Measurements from ENCODE around the gene ADAMTSL3. TPM values are rescaled to one million over a fixed set of nuclear protein-coding genes. Genes with fewer than 3 reads are reported as not detected.

The ADAMTSL3 gene
- total RNA-seq, 2 donors from 2014 or later, result not detected

DNA sequence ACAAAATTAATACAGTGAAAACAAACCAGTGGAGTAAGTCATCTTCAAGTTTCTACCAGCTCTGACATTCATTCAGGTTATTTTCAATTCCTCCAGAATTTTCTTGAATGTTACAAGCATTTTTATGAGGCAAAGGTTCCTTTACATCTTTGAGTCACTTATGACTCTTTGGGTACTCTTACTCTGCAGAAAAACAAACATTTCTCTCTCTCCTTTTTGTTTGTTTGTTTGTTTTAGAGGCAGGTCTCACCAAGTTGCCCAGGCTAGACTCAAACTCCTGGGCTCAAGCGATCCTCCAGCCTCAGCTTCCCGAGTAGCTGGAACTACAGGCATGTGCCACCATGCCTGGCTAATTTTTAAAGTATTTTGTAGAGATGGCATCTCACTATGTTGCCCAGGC, 233.5 kb downstream of the ADAMTSL3 start:
- Mint-ChIP-seq H3K4me3 (no peak overlapping the region), H3K4me1 (ENCODE audit: low read depth in 2 of 2) (peaks cover 0 to 12% of the 10 kb centered on the region in 2 donors), H3K36me3 (no peaks in the 10 kb centered on the region), H3K27ac (no peak overlapping the region), H3K27me3 (peaks cover 2 to 5% of the 10 kb centered on the region in 2 donors), H3K9me3 (no peaks in the 10 kb centered on the region)
- no peak for ATAC-seq
- no peak for DNase-seq (ENCODE audit: low spot score)

DNA sequence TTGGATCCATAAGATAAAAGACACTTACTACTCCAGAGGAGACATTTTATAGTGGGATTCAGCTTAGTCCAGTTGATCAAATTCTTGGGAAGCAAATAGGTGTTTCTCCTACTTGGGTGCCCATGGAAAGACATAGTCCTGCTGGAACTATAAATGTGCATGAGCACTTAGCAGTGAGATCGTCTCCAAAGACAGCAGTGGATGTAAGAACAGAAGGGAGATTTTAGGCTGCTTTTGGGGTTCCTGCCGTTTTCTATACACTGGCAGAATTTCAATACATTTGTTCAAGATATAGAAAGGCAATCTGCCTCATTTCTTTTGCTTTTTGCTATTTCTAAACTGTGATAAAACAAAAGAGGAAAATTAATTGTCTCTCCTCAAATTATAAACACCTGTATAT, 234.0 kb downstream of the ADAMTSL3 start:
- Mint-ChIP-seq H3K27ac (no peak overlapping the region), H3K4me1 (ENCODE audit: low read depth in 2 of 2) (peaks cover 0 to 12% of the 10 kb centered on the region in 2 donors), H3K27me3 (peaks cover 2 to 5% of the 10 kb centered on the region in 2 donors), H3K4me3 (no peak overlapping the region), H3K36me3 (no peaks in the 10 kb centered on the region), H3K9me3 (no peaks in the 10 kb centered on the region)
- DNase-seq (ENCODE audit: low spot score), result no peak
- ATAC-seq, result no peak

DNA sequence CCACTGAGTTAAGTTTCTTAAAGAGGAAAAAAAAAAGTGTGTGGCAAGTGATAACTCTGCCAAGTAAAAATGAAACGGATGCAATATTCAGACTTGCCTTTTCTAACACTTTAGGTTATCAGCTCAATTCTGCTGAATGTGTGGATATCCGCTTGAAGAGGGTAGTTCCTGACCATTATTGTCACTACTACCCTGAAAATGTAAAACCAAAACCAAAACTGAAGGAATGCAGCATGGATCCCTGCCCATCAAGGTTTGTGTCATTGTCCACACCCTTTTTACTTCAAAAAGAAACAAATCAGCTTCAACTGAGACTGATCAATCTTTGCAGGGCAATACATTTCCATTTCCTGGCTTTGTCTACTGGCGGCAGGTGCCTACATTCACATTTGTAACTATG, 236.1 kb downstream of the ADAMTSL3 start:
- Mint-ChIP-seq H3K4me3 (peak overlapping the region; percentile 8), H3K27me3 (peaks cover 2 to 5% of the 10 kb centered on the region in 2 donors), H3K9me3 (peaks cover 3% of the 10 kb centered on the region), H3K27ac (no peak overlapping the region), H3K36me3 (no peaks in the 10 kb centered on the region), H3K4me1 (ENCODE audit: low read depth in 2 of 2) (peaks cover 0 to 12% of the 10 kb centered on the region in 2 donors)
- ATAC-seq (peak; percentile 72 to 84), DNase-seq (ENCODE audit: low spot score) (no peak)

DNA sequence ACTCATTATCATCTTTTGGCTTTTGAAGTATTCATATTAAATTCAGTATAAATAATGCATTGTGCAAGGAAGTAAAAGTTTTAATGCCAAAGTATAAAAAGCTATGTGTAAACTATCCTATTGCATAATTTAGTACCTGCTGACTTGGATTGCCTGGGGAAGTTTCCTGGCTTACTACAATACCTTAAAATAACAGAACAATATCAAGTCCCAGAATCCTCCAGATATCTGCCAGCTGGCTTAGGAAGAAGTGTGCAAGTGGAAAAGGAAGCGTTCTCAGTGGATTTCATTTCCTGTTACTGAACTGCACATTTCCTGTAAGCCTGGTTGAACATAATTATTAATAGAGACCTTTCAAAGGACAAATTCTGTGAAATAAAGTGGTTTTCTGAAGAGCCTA, 236.7 kb downstream of the ADAMTSL3 start:
- DNase-seq (ENCODE audit: low spot score) (no peak), ATAC-seq (no peak)
- Mint-ChIP-seq H3K36me3 (no peaks in the 10 kb centered on the region), H3K9me3 (peaks cover 3% of the 10 kb centered on the region), H3K4me3 (peak overlapping the region; percentile 8), H3K27ac (no peak overlapping the region), H3K27me3 (peaks cover 2 to 5% of the 10 kb centered on the region in 2 donors), H3K4me1 (ENCODE audit: low read depth in 2 of 2) (peaks cover 0 to 12% of the 10 kb centered on the region in 2 donors)

DNA sequence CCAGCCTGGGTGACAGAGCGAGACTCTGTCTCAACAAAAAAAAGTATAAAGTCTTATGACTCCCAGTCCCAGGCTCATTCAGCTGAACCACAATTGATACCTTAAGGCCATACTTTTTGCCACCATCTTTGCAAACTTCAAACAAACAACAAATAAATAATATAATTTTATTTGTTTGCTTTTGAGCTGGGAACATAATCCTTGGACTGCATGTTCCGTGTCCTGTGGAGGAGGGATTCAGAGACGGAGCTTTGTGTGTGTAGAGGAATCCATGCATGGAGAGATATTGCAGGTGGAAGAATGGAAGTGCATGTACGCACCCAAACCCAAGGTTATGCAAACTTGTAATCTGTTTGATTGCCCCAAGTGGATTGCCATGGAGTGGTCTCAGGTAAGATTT, 238.6 kb downstream of the ADAMTSL3 start:
- H3K4me1 Mint-ChIP-seq (ENCODE audit: low read depth in 2 of 2), result peaks cover 0 to 12% of the 10 kb centered on the region in 2 donors
- H3K9me3 Mint-ChIP-seq, result peaks cover 3% of the 10 kb centered on the region
- no peak overlapping the region for H3K4me3 Mint-ChIP-seq
- ATAC-seq (no peak), DNase-seq (ENCODE audit: low spot score) (no peak)
- H3K36me3 Mint-ChIP-seq, result no peaks in the 10 kb centered on the region
- peaks cover 2 to 5% of the 10 kb centered on the region in 2 donors for H3K27me3 Mint-ChIP-seq
- no peak overlapping the region for H3K27ac Mint-ChIP-seq

DNA sequence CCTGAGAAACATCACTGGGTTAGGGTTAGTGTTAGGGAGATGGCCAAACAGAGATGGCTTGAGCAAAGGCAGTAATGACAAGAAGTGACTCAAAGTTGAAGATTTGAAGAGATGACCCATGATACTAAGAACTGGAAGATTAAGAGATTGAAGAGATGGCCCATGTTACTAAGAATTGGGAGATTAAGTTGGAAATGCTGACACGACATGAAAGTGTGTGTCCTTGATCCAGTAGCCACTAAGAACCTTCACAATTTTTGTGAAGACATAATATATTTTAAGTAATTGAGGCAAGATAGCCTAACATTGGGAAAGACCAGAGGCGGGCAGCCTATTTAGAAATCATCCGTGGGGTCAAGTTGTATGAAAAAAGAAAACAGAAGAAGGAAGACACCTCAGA, 239.4 kb downstream of the ADAMTSL3 start:
- no peak for ATAC-seq
- H3K27me3 Mint-ChIP-seq, result peaks cover 0 to 5% of the 10 kb centered on the region in 2 donors
- no peak overlapping the region for H3K27ac Mint-ChIP-seq
- H3K4me1 Mint-ChIP-seq (ENCODE audit: low read depth in 2 of 2), result peaks cover 0 to 12% of the 10 kb centered on the region in 2 donors
- H3K9me3 Mint-ChIP-seq, result peaks cover 3% of the 10 kb centered on the region
- no peaks in the 10 kb centered on the region for H3K36me3 Mint-ChIP-seq
- no peak for DNase-seq (ENCODE audit: low spot score)
- H3K4me3 Mint-ChIP-seq, result no peak overlapping the region

DNA sequence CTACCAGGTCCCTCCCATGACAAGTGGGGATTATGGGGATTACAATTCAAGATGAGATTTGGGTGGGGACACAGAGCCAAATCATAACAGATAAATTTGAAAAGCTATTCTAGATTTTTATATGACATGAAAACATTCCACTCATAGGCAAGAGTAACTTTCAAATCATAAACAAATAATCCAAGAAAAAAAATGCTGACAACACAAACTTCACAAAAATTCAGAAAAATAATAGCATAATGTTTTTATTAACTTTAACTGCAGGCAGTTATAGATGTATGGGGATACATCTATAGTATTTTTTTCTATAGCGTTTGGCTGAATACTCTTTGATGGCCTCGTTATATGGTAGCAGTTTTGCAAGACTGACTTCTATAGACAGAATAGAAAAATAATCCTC, 243.1 kb downstream of the ADAMTSL3 start:
- H3K27ac Mint-ChIP-seq, result no peak overlapping the region
- no peaks in the 10 kb centered on the region for H3K36me3 Mint-ChIP-seq
- DNase-seq (ENCODE audit: low spot score) (no peak), ATAC-seq (no peak)
- H3K4me3 Mint-ChIP-seq, result no peak overlapping the region
- H3K9me3 Mint-ChIP-seq, result peaks cover 10% of the 10 kb centered on the region
- peaks cover 0 to 7% of the 10 kb centered on the region in 2 donors for H3K27me3 Mint-ChIP-seq
- no peaks in the 10 kb centered on the region for H3K4me1 Mint-ChIP-seq (ENCODE audit: low read depth in 2 of 2)

DNA sequence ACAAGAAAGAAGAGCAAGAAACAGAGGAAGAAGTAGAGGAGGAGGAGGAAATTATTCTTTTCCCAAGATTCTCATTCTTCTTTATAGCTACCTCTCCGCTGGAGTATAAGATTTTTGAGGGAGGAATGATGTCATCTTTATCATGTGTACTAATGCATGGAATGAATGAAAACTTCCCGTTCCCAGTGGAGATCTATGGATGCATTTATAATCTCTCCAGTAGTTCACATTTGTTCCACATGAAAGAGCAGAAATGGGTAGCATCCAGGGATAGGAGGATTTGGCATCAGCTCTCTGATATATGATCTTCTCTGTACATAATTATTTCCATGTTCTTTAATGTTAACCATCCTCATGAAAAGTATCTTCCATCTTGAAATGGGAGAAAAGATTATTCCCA, 244.4 kb downstream of the ADAMTSL3 start:
- H3K9me3 Mint-ChIP-seq, result peaks cover 7% of the 10 kb centered on the region
- no peaks in the 10 kb centered on the region for H3K4me1 Mint-ChIP-seq (ENCODE audit: low read depth in 2 of 2)
- H3K27ac Mint-ChIP-seq, result no peak overlapping the region
- ATAC-seq (no peak), DNase-seq (ENCODE audit: low spot score) (no peak)
- H3K4me3 Mint-ChIP-seq, result no peak overlapping the region
- H3K36me3 Mint-ChIP-seq, result no peaks in the 10 kb centered on the region
- peaks cover 0 to 7% of the 10 kb centered on the region in 2 donors for H3K27me3 Mint-ChIP-seq

DNA sequence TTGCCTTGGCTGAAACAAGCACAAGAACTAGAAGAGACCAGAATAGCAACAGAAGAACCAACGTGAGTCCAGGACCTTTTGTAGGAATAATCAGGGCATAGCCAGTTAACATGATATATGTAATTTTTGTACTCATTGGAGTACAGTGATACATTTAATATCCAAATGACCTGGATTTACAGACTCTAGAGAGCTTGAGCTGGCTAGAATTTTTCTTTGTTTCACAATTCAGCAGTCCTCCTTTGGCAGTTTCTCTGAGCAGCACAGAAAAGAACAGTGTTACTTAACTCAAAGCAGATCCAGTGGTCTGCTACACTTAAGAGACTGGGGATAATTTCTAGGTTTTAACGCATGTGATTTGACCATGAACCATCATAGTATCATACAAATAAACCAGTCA, 245.7 kb downstream of the ADAMTSL3 start:
- H3K9me3 Mint-ChIP-seq, result peaks cover 7% of the 10 kb centered on the region
- no peaks in the 10 kb centered on the region for H3K36me3 Mint-ChIP-seq
- no peaks in the 10 kb centered on the region for H3K4me1 Mint-ChIP-seq (ENCODE audit: low read depth in 2 of 2)
- no peak overlapping the region for H3K4me3 Mint-ChIP-seq
- H3K27ac Mint-ChIP-seq, result no peak overlapping the region
- DNase-seq (ENCODE audit: low spot score) (no peak), ATAC-seq (no peak)
- H3K27me3 Mint-ChIP-seq, result peaks cover 0 to 7% of the 10 kb centered on the region in 2 donors

DNA sequence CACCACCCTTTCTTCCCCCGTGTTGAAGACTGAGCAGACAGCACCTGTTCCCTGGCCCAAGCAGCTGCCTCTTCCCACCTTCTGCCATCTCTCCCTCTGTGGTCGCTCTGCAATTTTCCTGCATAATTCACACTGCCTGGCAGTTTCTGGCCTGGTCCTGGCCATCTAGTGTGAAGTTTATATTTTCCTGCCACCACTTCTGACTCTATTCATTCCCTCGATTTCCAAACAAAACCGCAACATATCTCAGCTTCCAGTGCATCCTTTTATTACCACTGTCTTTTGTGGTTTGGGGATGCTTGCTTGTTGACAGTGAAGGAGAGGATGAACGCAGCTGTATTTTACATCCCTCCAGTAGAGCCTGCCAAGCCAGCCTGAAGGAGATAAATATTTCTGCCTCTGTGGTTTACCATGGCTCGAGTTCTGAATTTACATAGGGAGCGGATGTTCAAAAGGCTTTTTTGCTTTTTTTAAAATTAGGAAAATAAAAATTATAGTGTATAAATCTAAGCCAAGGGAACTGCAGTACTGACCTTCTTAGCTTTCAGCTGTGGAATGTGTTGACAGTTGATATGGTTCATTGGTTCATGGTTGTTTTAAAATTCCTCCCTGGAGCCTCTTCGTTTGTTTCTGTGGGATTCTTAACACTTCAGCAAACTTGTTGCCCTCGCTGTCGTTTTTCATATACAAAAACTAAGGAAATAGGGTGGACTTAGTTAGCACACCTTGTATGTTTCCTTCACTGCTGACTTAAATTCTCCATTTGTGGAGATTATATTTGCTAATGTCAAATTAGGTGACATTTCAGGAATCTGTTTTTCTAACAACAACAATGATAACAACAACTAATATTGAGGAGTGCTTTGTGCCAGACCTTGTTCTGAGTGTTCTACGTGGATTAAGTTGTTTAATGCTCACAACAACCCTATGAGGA, 250.5 kb downstream of the ADAMTSL3 start:
- no peak for ATAC-seq
- no peaks in the 10 kb centered on the region for H3K36me3 Mint-ChIP-seq

DNA sequence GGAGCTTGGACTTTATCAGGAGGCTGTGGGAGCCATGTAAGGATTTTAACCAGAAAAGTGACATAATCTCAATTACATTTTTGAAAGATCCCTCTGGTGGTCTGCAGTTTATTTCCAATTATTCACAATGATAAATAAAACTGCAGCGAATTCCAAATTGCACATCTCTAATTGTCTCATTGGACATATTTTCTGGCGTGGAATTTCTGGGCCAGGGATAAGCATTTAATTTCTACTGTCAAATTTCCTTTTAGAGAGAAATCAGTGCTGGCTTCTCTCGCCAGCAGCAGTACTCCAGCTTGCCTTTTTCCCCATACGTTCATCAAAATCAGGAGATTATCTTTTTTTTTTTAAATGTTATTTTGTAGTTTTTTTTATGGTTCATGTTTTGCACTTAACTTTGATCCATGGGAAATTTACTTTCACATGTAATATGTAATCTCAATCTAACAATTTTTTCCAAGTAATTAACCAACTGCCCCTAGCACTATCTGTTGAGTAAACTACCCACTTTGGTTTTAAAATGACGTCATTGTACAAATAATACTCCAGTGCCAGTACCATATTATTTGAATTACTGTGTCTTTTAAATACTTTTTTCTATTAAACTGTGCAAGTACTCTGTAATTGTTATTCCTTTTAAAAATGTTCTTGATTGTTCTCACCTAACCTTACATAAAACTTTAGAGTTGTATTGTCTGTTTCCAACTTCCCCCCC, 251.8 kb downstream of the ADAMTSL3 start:
- ATAC-seq, result no peak

More for the DNA sequence above, 250.5 kb downstream of the ADAMTSL3 start:
- no peaks in the 10 kb centered on the region for H3K27me3 Mint-ChIP-seq
- no peak overlapping the region for H3K4me3 Mint-ChIP-seq
- no peak overlapping the region for H3K27ac Mint-ChIP-seq
- peaks cover 4% of the 10 kb centered on the region for H3K9me3 Mint-ChIP-seq
- DNase-seq (ENCODE audit: low spot score), result no peak
- H3K4me1 Mint-ChIP-seq (ENCODE audit: low read depth in 2 of 2), result no peaks in the 10 kb centered on the region

DNA sequence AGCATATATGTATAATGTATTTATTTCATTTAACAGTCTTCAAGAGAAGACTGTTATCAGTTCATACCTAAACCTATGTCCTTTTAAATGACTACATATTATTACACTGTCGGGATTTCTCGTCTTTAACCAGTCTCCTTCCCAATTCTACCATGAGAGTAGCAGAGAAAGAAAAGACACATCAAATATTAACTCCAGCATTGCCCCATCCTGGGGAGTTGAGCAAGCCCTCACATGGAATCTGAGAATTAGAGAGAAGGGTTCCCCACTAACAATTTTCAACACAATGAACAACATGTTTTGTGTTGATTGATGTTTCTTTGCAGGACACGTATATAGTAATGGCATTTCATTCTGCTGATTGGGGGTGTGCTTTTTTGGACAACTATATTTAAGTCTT, 257.4 kb downstream of the ADAMTSL3 start:
- no peaks in the 10 kb centered on the region for H3K9me3 Mint-ChIP-seq

More for the DNA sequence above, 251.8 kb downstream of the ADAMTSL3 start:
- Mint-ChIP-seq H3K27ac (no peak overlapping the region), H3K4me3 (no peak overlapping the region), H3K9me3 (peaks cover 4% of the 10 kb centered on the region), H3K4me1 (ENCODE audit: low read depth in 2 of 2) (no peaks in the 10 kb centered on the region), H3K36me3 (no peaks in the 10 kb centered on the region), H3K27me3 (no peaks in the 10 kb centered on the region)
- DNase-seq (ENCODE audit: low spot score), result no peak

DNA sequence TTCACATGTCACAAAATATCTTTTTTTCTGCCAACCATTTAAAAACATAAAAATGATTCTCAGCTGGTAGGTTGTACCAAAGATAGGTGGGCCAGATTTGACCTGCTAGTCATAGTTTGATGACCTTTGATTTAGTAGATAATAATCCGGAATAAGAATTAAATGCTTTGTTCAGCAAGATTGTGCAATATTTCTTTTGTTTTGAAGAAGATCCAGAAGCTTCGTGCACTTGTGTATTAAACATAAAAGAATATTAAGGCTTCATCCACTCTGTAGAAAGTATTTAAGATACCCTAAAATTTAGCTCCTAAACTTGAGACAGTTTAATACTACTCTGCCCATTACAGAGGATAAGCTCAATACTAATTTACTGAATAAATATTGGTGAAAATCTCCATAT, 258.4 kb downstream of the ADAMTSL3 start:
- no peaks in the 10 kb centered on the region for H3K9me3 Mint-ChIP-seq
- no peak overlapping the region for H3K4me3 Mint-ChIP-seq
- ATAC-seq, result no peak
- no peaks in the 10 kb centered on the region for H3K27me3 Mint-ChIP-seq
- no peaks in the 10 kb centered on the region for H3K36me3 Mint-ChIP-seq
- DNase-seq (ENCODE audit: low spot score), result no peak
- H3K27ac Mint-ChIP-seq, result no peak overlapping the region
- H3K4me1 Mint-ChIP-seq (ENCODE audit: low read depth in 2 of 2), result no peaks in the 10 kb centered on the region

More for the DNA sequence above, 257.4 kb downstream of the ADAMTSL3 start:
- Mint-ChIP-seq H3K36me3 (no peaks in the 10 kb centered on the region), H3K4me3 (no peak overlapping the region), H3K27me3 (no peaks in the 10 kb centered on the region), H3K27ac (no peak overlapping the region), H3K4me1 (ENCODE audit: low read depth in 2 of 2) (no peaks in the 10 kb centered on the region)
- ATAC-seq (no peak), DNase-seq (ENCODE audit: low spot score) (no peak)

DNA sequence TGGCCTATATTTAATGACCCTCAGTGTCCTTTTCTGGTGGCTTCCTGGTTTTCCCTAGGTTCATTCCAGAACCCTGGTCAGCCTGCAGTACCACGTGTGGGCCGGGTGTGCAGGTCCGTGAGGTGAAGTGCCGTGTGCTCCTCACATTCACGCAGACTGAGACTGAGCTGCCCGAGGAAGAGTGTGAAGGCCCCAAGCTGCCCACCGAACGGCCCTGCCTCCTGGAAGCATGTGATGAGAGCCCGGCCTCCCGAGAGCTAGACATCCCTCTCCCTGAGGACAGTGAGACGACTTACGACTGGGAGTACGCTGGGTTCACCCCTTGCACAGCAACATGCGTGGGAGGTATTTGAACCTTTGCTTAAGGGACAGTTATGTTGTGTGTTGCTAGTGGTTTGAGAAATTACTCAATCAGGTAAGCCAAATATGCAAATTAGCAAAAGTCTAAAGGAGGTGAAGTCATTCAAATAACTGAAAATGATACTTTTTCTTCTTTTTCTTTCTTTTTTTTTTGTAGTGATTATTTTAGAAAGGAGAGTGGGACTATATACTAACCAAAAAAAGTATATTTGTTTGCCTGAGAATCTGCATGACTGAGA, 259.2 kb downstream of the ADAMTSL3 start:
- no peaks in the 10 kb centered on the region for H3K9me3 Mint-ChIP-seq
- no peaks in the 10 kb centered on the region for H3K27me3 Mint-ChIP-seq
- ATAC-seq (no peak), DNase-seq (ENCODE audit: low spot score) (no peak)
- no peak overlapping the region for H3K27ac Mint-ChIP-seq
- peaks cover 0 to under 1% of the 10 kb centered on the region in 2 donors for H3K4me1 Mint-ChIP-seq (ENCODE audit: low read depth in 2 of 2)
- no peak overlapping the region for H3K4me3 Mint-ChIP-seq
- no peaks in the 10 kb centered on the region for H3K36me3 Mint-ChIP-seq
